NB4 (cell line): ENCODE measurements around the gene CHRDL2.

Source experiments
- CTCF ChIP-seq: IDR thresholded peaks from one replicate; pipeline ENCODE4 v1.5.1; 2012; ENCODE audit warnings: low read depth, low read length
- MAX ChIP-seq: IDR thresholded peaks from 2 replicates; pipeline ENCODE4 v1.6.1; 2011; ENCODE audit warnings: low read depth, low read length
- MYC ChIP-seq: IDR thresholded peaks from 2 replicates; pipeline ENCODE4 v1.6.1; 2011; ENCODE audit warnings: low read depth, low read length
- POLR2A ChIP-seq: IDR thresholded peaks from 2 replicates; pipeline ENCODE4 v1.6.1; 2011; ENCODE audit warnings: mild to moderate bottlenecking; ENCODE audit not compliant: insufficient read length; ENCODE audit errors: extremely low read depth

- no peak for TF ChIP-seq CTCF
- peak; percentile 85 for TF ChIP-seq POLR2A
- no peak for TF ChIP-seq MYC
- TF ChIP-seq MAX, result no peak
These were observed 17.2 kb upstream of the CHRDL2 start, which contains the start of gene RNF169 for GRCh38 chr11:74748211-74749126.
